ENCODE data around the gene EGR1.

EGR1 gene

DNA sequence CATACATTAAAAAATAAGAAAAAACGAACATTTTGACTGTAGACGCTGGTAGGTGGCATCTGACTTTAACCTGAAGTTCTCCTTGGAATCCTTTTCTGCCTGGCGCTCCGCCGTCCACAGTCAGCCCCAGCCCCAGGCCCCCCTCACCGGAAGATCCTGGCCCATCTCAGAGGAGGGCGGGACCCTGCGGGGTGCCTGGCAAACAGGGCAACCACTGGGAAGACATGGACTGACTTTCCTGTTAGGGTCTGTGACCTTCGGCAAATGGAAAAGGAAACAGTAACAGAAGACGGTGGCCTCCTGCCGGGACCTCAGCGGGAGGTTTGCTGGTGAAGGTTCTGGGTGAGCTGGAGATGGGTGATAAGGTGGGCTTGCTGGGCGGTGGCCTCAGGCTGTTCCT lies 11.7 kb upstream of the EGR1 start:
- DNase-seq (ENCODE audit: low read depth in 2 of 2): no peak

GRCh38 chr5:138454121-138454520 lies 11.2 kb upstream of the EGR1 start:
- no peak for DNase-seq (ENCODE audit: low read depth in 2 of 2)

GRCh38 chr5:138455232-138455930 lies 9.9 kb upstream of the EGR1 start:
- no peak for DNase-seq (ENCODE audit: low read depth in 2 of 2)

DNA sequence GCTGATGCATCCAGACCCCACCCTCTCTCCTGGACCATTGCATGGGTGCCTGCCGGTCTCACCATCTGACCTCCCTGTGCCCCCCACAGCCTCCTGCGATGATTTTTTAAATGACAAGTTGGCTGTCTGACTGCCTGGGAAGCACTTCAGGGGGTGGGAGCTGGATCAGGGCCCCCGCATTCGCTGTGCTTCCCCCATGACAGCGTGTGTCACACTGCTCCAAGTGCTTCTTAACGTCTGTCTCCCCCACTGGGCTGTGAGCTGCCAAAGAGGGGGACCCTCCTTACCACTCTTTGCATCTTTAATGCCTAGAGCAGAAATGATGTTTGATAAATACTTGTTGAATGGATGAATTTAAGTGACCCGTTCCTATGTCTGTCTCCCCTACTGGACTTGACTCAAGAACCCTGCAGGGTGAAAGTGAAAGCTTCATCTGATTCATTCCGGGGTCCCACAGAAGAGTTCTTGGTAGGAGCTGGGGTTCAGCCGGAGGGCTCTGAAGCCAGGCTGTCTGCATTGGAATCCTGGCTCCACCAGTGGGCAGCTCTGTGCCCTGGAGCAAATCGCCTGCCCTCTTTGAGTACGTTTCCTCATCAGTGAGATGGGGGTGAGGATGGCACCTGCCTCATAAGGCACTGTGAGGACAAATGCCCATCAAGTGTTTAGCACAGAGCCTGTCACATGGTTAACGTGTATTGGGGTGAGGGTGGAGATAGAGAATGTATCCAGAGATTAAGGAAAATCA lies 7.6 kb upstream of the EGR1 start:
- no peak for DNase-seq (ENCODE audit: low read depth in 2 of 2)

- no peak for DNase-seq (ENCODE audit: low read depth in 2 of 2)
Measured at GRCh38 chr5:138458384-138458783, 6.9 kb upstream of the EGR1 start.

- no peak for DNase-seq (ENCODE audit: low read depth in 2 of 2)
Measured at GRCh38 chr5:138458856-138459255, 6.4 kb upstream of the EGR1 start.

GRCh38 chr5:138459311-138459933 lies 5.9 kb upstream of the EGR1 start:
- peak; percentile 63 to 81 for DNase-seq (ENCODE audit: low read depth in 2 of 2)

- DNase-seq (ENCODE audit: low read depth in 2 of 2): no peak
Measured at GRCh38 chr5:138460032-138460693, 5.1 kb upstream of the EGR1 start.

DNA sequence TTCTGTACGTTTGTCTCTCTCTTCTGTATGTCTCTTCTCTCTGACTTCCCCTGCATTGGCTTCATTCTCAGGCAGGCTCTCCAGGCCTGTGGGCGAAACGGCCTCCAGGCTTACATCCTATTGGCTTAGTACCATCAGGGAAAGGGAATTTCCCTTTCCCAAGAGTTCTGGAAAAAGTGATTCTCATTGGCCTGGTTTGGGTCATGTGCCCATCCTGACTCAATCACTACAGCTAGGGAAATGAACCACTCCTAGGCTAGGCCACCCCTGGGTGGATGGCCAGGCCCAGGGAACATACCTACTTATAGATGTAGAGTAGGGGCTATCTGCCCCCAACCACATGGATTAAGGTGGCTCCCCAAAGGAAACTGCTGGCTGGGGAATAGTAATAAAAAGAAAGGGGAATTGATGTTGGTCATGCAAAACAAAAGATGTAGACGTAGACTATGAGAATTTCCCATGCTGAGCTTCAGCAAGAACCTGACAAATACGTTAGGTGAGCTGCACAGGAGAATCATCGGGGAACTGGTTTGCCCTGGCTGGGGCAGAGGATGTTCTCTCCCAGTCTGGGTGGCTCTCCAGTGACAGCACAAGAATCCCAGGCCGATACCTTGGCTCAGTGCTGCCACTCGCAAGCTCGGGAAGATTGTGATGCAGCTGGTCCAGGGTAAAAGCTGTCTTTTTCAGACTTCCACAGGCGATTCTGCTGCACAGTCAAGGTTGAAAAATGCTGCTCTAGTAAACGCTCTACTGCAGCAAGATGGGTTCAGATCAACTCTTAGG lies 3.7 kb upstream of the EGR1 start:
- no peak for DNase-seq (ENCODE audit: low read depth in 2 of 2)

DNA sequence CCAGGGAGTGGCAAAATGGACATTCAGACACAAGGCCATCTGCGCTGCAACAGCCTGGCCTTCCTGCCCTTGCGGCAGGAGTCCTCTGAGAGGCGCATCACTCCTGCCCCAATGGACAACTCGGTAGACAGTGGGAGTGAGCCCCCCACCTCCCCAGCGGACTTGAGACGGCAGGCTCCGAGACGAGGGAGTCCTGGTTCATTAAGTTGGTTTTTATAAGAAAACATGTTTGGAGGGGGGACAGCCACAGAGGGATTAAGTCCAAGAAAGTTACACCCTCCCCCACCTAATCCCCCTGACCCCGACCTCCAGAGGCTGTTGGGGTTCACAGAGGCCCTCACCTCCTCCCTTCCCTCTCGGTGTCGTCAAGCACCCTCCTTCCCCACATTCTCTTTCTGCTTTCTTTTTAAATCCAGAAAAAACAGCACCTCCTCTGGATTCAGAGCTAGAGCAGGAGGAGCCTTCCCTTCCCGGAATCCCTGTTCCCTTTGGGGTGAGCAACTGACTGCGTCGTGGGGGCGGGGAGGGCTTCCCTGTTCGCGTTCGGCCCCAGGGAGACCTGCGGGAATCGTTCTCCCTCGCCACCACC lies 1.8 kb upstream of the EGR1 start:
- no peak for DNase-seq (ENCODE audit: low read depth in 2 of 2)

DNA sequence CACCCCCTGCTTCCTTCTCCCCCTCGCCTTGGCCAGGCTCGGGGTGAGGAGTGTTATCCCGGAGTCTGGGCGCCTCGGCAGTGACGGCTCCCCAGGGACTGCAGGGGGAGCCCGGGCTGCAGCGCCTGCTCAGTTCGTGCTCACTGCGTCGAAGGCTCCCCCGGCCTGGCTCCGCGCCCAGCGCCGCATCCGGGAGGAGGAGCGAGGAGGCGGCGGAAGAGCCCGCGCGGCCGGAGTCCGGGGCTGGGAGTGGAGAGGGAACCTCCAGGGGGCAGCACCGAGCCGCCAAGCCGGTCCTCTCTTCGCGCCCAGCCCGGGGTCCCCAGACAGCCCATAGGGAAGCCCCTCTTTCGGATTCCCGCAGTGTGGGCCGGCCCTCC lies 1.3 kb upstream of the EGR1 start:
- peak; percentile 85 to 90 for DNase-seq (ENCODE audit: low read depth in 2 of 2)

DNA sequence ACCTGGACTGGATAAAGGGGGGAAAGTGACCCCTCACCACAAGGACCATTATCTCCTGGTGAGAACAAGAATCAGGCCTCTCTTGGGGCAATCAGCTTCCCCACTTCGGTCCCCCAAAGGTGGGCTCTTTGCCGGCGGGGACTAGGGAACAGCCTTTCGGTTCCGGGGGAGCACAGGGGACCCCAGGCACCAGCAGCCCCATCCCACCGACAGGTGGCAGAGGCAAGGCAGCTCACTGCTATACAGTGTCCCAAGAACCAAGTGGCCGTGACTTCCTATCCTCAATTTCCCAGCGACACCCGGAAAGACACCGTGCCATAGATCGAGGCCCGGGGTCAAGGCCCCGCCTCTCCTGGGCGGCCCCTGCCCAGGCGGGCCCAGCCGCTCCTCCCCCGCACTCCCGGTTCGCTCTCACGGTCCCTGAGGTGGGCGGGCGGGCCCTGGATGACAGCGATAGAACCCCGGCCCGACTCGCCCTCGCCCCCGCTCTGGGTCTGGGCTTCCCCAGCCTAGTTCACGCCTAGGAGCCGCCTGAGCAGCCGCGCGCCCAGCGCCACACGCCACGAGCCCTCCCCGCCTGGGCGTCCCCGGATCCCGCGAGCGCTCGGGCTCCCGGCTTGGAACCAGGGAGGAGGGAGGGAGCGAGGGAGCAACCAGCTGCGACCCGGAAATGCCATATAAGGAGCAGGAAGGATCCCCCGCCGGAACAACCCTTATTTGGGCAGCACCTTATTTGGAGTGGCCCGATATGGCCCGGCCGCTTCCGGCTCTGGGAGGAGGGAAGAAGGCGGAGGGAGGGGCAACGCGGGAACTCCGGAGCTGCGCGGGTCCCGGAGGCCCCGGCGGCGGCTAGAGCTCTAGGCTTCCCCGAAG lies 655 bp upstream of the EGR1 start:
- DNase-seq (ENCODE audit: low read depth in 2 of 2): peak; percentile 88 to 97

GRCh38 chr5:138466125-138466899 lies 1.0 kb downstream of the EGR1 start:
- DNase-seq (ENCODE audit: low read depth in 2 of 2): no peak

DNA sequence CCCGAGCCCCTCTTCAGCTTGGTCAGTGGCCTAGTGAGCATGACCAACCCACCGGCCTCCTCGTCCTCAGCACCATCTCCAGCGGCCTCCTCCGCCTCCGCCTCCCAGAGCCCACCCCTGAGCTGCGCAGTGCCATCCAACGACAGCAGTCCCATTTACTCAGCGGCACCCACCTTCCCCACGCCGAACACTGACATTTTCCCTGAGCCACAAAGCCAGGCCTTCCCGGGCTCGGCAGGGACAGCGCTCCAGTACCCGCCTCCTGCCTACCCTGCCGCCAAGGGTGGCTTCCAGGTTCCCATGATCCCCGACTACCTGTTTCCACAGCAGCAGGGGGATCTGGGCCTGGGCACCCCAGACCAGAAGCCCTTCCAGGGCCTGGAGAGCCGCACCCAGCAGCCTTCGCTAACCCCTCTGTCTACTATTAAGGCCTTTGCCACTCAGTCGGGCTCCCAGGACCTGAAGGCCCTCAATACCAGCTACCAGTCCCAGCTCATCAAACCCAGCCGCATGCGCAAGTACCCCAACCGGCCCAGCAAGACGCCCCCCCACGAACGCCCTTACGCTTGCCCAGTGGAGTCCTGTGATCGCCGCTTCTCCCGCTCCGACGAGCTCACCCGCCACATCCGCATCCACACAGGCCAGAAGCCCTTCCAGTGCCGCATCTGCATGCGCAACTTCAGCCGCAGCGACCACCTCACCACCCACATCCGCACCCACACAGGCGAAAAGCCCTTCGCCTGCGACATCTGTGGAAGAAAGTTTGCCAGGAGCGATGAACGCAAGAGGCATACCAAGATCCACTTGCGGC lies 1.8 kb downstream of the EGR1 start:
- DNase-seq (ENCODE audit: low read depth in 2 of 2): no peak

DNA sequence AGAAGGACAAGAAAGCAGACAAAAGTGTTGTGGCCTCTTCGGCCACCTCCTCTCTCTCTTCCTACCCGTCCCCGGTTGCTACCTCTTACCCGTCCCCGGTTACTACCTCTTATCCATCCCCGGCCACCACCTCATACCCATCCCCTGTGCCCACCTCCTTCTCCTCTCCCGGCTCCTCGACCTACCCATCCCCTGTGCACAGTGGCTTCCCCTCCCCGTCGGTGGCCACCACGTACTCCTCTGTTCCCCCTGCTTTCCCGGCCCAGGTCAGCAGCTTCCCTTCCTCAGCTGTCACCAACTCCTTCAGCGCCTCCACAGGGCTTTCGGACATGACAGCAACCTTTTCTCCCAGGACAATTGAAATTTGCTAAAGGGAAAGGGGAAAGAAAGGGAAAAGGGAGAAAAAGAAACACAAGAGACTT lies 2.4 kb downstream of the EGR1 start:
- no peak for DNase-seq (ENCODE audit: low read depth in 2 of 2)

GRCh38 chr5:138468133-138468965 lies 3.1 kb downstream of the EGR1 start:
- DNase-seq (ENCODE audit: low read depth in 2 of 2): no peak

- DNase-seq (ENCODE audit: low read depth in 2 of 2): no peak
Measured at GRCh38 chr5:138468966-138469539, 3.8 kb downstream of the EGR1 start.
